SW480 (cell line): ENCODE measurements around the gene MAPK8.

Experiments
- DNase-seq: peaks from one replicate; pipeline ENCODE4 v3.0.0-alpha.2; 2016; ENCODE audit warnings: low spot score

Gene MAPK8

DNA sequence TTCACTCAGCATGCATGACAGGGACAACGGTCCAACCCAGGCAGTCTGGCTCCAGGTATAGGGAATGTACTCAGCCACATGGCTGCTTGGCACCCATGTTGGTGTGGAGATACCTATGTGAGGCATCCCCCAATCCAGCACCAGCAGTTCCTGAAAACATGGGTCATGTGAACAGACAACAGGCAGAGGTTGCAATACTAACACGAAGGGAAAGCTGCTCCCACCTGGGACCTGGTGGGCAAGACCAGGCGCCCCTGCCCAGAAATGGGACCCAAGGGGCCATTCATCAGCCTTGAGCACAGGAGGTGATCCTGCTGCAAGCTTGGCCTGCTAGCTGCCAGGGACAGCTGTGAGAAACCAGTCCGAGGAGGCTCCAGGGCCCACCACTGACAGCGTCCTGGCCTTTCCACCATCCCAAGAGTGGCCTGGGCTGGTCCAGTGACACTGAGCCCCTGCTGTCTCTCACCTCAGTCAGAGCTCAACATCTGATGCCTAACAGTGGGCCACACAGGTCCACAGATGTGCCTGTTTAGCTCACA is 156.1 kb downstream of the MAPK8 start:
- DNase-seq, result no peak

DNA sequence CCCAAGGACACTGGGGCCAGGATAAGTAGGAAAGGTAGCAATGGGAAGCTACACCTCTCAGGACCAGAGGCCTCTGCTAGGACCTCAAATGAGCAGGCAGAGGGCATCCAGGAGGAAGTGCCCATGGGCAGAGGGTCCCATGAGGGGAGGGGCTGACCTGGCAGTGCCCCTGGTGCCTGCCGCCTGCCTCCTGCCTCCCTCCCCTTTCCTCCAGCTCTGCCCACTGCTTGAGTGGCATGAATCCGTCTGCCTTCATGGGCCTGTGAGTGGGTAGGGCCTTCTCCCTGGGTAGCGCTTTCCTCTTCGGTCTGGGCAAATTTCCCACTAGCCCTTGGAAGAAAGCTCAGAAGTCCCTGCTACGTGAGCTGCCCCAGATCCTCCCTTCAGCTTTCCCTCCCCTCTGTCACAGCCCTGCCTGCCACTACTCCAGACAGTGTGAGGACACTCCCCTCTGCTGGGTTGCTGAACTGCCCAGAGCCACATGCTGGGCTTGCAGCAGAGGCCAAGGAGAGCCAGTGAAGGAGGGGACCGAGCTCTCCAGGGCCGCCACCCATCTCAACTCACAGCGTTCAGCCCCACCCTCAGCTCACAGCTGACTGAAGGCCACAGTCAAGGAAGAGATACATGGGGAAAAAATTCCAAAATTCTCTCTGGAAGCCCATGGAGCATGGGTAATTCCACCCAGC is 157.0 kb downstream of the MAPK8 start:
- no peak for DNase-seq

DNA sequence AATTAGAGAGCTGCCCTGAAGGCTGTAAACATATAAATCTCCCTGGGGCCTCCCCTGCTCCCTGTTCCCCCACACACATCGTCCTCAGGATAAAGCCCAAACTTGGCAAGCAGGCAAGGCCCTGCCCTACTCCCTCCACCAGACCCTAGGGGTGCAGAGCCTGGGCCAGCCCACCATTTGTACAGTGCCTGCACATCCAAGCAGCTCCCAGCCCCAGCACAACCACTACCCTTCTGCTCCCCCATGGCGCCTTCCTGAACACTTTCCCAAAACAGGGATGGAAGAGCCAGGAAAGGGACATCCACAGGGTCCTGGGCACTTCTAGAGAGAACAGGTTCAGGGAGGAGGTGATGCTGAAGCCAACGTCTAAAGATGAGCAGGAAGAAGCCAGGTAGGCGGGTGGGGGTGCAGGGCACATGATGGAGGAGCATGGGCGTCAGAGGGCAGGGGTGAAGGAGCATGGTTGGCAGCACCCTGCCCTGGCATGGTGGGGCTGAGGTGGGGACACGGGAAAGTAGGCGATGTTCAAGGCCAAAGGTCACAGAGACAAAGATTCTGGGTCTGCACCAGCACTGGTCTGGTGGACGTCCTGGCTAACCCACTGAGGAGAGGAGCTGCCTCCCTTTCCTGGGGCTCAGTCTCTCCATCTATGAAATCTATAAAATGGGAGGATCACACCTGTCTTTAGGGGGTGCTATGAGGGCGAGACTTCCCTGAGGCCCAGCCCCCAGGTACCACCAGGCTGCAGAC is 157.8 kb downstream of the MAPK8 start:
- no peak for DNase-seq

DNA sequence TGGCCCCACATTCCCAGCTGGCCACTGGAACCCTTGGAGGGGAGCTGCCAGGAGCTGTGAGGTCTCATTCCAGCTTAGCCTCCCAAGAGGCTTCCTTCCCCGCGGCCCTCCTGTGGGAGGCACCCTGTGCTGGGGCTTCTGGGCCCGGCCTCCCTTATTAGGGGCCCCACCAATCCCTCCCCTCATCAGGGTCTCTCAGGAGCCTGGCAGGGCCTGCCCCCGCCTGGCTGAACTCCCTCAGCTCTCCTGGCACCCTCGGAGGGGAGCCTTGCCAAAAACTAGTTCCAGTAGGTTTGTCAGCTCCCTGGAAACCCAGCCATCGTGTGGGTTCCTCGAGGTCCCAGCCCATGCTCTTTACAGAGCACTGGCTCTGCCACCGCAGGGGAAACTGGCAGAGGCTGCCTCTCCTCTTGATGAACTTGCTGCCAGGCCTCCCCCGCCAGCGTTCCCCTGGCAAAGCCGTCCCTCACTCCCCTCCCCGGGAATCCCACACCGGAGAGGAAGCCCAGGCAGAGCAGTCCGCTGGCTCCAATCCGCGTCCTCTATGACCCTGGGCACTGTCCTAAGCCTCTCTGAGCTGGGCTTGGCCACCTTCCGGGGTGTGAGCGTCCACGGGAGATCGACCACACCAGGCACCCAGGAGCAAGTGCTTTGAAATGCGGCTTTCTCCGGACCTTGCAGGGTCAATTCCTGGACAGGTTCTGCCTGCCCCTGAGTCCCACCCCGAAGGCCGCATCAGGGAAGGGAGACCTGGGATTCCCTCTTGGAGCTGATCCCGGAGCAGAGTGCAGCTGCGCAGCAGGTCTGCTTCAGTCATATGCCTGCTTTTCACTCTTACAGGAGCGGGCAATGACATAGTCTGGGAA is 158.6 kb downstream of the MAPK8 start:
- no peak for DNase-seq

DNA sequence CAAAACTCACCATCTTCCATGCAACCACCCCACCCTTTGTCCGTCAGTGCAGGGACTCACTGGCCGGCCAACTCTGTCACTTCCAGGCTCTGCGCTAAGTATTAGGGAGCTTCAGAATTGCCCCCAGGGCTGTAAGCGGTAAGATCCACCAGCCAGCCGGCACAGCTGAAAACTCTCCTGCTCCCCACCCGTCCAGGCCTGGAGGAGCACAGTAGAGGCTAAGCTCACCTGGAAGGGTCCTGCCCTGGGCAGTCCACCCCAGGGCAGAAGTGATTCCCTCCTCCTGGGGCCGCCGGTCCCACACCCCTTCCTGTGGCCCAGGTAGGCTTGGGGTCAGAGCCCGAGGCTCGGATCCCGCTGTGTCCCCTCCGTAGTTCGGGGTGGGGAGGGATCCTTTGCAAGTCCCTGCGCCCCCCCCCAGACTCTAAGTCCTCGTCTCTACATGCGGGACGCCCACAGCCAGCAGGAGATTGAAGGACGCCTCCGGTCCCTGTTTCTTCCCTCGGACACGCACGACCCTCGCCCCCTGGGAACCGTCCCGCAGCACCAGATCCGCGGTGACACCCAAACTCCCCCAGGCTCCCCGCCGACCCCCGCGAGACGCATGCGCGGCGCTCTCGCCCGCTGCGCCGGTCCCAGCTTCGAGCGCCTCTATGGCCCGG is 159.5 kb downstream of the MAPK8 start:
- no peak for DNase-seq

DNA sequence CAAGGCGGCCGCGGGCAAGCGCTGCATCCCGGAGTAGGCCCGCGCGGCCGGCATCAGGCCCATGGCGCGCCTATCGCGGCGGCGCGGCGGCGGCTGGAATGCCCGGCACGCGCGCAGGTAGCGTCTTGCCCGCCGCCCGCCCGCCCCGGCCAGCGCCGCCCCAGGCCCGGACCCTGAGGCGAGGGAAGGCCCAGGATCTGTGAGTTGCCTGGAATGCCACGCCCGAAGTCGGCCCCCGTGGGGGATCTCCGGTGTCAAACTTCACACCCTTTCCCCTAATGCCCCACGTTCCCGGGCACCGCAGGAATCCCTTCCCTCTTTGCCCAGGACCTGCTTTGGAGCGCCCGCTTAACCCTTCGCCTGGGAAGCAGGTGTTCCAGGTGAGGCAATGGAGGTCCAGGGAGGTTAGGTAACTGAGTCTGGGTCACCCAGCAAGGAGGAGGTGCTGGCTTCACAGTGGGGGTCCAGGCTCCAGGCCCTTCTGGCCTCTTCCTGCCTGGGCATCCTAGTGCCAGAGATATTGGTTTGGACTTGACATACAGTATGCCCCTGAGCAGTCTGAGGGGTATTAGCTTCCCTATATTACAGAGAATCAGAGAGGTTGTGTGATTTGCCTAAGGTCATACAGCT is 160.2 kb downstream of the MAPK8 start:
- DNase-seq, result no peak

DNA sequence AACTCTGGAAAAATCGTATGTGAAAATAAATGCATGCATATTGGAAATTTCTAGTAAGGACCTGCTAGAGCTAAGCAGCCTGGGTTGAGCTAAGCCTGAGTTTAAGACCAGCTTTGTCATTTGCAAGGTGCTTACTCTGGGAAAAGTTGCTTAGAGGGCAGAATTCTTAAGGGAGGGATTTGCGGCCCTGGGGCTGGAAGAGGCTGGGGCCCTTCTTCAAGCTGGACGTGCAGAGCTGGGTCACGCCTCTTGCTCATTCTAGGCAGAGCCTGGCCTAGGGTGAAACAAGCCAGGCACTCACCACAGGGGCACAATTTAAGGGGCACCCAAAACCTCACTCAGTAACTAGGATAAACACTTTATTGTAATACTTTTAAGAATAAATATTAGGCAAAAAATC is 161.2 kb downstream of the MAPK8 start:
- no peak for DNase-seq

DNA sequence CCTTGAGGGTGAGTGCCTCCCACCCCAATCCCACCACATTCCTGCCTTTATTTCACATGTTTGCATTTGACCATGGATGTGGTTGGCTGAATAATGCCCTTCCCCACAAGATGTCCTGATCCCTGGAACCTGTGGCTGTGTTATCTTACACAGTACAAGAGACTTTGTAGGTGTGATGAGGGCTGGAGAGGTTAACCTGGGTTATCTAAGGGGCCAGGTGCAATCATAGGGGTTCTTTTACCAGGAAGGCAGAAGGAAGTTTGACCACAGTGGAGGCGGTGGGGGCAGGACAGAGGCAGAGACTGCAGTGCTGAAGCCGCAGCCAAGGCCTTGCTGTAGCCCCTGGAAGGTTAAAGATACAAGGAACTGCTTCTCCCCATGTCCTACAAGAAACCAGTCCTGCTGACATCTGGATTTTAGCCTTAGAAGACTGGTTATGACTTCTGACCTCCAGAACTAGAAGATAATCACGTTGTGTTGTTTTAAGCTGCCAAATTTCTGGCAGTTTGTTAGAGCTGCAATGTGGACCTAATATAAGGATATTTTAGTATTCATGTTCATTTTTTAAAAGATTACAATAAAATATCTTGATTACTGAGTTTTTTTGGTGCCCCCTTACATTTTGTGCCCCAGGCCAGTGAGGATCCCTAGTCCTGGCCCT is 161.8 kb downstream of the MAPK8 start:
- no peak for DNase-seq

DNA sequence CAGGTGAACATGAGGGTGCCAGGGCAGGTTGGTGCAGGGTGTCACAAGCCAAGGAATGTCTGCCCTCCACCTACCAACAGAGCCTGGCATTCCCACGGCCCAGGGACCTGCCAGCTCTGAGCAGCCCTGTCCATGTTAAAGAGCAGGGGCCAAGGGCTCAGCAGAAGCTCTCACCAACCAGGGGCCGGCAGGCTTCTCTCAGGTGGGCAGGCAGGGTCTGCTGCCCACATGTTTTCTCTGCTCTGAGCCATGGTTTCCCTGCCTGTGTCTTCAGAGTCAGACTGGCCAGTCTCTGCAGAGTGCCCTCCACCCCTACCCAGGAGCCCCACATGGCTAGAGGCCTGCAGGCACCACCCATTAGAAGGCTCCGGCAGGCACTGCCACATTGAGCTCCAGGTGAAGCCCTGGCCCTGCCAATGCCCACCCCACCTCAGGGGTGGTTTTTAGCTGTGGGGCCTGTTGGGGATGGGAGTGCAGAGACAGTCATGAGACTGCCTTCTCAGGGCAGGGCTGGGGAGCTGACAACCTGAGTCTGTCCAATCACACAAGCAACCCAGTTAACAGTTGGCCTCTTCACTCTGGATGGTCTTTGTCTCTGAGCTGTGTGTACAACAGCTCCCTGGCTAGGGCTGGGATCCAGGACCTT is 162.5 kb downstream of the MAPK8 start:
- DNase-seq, result no peak

DNA sequence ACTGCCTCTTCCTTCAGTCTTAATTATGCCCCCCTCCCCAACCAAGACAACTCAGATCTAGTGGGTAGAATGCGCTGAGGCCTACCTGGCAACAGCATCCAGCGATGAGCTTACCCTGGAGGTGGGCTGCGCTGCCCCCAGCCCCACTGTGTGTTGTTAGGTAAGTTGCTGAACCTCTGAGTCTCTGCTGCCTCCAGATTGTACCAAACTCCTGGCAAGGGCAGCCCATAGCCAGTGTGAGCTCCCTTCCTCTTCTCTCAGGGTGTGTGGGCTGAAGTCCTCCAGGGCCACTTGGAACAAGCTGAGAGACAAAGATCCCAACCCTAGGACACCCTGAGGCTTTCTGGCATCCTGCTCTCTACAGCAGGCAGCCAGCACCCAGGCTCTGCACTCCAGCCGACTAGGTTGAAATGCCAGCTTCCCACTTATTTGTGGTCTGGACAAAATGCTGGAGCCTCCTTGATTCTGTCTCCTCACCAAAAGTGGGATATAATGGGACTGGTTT is 163.1 kb downstream of the MAPK8 start:
- no peak for DNase-seq

DNA sequence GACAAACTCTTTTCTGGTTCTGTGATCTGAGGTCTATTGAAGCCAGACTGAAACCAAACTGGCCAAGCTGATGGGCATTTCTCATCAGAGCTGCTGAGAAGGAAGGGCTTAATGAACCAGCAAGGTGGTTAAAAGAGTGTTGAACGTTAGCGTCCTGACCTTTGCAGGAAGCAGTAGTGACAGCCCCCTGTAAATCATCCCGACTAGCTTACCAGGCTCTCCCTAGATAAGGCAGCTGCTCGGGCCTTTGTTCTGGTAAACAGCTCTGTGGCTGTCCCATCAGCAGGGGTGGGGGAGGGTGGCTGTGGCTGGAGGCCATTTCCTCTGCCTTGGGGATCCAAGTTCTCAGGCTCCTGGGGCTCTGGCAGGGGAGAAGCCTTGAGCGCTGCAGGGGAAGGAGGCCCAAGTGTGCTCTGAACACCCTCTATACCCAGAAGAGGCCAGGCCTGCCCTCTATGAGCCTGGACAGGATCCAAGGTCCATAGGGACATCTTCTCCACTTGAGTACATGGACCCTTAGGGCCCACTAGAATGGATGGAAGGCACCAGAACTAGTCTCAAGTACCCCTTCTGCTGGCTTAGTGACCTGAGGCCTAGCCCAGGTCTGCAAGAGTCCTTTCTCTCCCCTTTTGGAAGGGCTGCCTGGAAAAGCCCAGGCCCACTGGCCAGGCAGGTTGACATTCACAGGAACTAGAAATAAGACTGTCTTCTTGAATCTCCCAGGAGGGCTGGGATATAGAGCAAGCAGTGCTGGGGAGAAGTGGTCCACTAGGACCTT is 163.8 kb downstream of the MAPK8 start:
- DNase-seq, result peak; percentile 9

DNA sequence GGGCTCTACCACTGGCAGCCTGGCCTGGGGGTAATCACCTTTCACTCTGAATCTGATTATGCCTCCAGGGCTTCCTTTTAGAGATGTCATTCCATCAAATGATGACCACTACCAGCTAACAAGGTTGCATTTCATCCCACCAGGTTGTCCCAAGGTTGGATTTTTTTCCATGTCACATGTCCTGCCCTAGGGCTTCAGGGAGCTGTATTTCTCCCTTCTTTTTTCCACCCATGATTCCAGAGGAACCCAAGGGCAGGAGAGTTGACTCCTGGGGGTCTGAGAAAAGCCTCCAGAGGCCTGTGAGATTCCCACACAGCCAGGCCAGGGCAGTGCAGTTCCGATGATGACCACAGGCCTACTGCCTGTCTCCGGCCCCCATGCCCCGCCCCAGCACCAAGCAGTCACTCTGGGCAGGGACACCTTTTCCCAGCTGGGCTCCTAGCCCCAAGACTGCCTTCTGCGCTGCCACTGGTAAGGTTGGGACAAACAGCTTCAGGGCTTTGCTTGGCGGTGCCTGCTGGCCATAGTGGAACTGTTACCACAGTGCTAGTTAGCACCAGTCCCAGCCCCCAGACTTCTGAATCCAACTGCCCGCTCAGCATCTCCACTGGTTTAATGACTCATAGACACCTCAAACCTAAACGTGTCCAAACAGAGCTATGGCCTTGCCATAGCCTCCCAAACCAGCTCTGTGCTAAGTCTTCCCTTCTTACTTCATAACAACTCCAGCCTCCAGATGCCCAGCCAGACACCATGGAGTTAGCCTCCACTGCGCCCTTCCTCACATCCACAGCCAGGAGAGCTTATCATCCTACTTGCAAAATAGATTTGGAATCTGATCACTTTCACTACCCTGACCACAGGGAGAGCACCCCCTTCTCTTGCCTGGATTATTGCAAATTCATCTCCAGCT is 164.7 kb downstream of the MAPK8 start:
- no peak for DNase-seq

DNA sequence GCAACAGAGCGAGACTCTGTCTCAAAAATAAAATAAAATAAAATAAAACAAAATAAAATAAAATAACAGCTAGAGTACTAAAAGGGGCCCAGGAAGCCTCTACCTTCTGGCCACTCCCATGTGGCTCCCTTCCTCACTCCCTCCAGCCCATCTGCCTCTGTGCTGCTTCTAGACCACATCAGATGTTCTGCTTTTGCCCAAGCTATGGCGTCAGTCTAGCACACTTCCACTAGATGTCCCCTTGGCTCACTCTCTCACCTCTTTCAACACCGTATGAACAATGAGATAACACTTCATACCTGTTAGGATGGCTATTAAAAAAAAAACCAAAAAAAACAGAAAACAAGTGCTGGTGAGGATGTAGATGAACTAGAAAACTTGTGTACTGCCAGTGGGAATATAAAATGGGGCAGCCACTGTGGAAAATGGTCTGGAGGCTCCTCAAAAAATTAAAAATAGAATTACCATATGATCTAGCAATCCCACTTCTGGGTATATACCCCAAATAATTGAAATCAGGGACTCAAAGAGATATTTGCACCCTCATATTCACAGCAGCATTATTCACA is 166.1 kb downstream of the MAPK8 start:
- DNase-seq, result no peak

DNA sequence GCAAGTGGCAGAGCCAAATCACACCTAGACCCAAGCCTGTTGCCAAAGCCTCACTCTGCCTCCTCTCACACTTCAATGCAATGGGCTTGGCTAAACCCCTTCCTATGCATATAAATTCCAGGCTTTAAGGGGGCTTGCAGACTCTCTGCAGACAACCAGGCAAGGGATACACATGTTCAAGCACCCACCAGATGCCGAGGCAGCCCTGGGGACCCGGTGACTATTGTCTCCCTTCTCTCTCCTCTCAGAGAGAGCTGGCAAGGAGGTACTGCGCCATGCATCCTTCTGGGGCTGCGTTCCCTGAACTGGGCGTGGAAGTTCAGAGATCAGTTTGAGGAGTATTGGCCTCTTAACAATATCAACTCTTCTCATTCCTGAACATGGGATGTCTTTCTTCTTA is 167.2 kb downstream of the MAPK8 start:
- no peak for DNase-seq

DNA sequence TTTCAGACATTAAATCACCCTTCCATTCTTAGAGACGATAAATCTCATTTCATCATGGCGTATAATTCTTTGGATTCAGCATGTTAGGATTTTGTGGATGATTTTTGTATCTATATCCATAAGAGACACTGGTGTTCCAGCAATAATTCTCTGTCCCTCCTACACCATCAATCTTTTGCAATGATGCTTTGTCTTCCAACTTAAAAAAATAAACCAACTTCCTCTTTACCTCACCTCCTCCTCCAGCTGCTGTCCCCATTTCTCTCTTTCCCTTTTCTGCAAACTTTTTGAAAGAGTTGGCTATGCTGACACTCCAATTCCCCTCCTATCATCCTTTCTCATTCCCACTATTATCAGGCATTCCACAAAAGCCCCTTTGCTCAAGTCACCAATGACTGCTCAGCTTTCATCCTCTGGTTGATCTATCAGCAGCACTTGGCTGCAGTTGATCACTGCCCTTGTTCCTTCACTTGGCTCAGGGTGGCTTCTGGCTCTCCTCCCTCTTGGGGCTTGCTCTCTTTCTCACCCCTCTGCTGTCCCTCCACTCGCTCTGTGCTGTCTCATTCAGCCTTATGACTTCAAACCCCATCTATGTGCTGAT is 168.4 kb downstream of the MAPK8 start:
- DNase-seq, result no peak

DNA sequence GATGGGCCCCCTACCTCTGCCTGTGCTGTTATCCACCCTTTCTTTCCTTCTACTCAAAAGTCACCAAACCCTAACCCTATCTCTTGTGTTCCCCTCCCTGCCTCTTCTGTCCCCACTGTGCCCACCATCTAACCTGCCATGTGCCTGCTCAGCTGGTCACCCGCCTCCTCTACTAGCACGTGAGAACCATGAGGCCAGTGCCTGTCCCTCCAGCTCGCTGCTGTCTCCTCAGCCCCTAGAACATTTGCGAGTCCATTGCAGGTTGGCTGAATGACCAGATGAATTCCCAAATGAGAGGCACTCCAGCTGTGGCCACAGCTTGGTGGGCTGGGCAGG is 169.4 kb downstream of the MAPK8 start:
- no peak for DNase-seq

DNA sequence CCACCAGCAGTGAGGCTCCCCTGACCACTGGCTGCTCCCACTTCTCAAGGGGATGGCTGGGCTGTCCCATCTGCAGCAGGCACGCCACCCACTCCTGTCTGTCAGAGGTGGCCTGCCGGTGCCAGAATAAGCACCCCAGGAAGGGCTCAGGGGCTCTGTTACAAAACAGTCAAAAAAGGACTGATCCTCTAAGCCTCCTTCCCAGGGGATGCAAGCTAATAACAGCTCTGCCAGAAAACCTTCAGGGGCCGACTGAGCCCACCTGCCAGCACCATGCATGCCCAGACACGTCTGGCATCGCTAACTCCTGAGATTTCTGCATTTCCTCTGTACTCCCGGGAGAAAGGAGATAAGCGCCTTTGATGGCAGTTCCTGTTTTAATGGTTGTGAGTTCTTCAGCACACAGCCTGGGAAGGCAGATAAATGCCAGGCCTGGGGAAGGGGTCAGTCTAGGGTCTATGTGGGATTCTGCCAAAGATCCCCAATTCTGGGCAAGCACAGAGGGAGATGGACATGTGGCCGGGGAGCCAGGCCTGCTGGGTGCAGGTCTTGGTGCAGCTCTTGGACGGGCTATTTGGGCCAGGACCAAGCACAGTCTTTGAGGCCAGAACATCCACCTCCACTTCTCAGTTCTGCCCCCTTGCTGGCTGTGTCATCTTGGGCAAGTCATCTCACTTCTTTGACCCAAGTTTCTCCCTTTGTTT is 170.0 kb downstream of the MAPK8 start:
- no peak for DNase-seq
